ENCODE measurements around the gene ZNF622. TPM values are rescaled to one million over a fixed set of nuclear protein-coding genes. Genes with fewer than 3 reads are reported as not detected.

ZNF622 gene
- total RNA-seq, 6 experiments from 2014 or later, result 12.9 to 15.7 (median 14.9) TPM

GRCh38 chr5:16430349-16431089 is 35.1 kb downstream of the ZNF622 start:
- no peaks in the 10 kb centered on the region for H3K36me3 ChIP-seq
- intact Hi-C loops (cut with DNase I), result no loop called here
- H3K9me3 ChIP-seq, result no peaks in the 10 kb centered on the region
- no peak for DNase-seq
- no peak overlapping the region for H3K4me3 ChIP-seq
- 75% methylated on average over 7 of the region's 7 CpGs for WGBS (ENCODE audit: insufficient coverage, low coverage, low lambda C conversion rate, missing lambda C conversion rate)
- ATAC-seq, result no peak
- no peaks in the 10 kb centered on the region for H3K4me1 ChIP-seq
- TF ChIP-seq POLR2A (IDR thresholded peaks at IDR 0.05) (no peak), CTCF (IDR thresholded peaks at IDR 0.05) (no peak)
- no peak overlapping the region for H3K27ac ChIP-seq
- H3K27me3 ChIP-seq, result no peaks in the 10 kb centered on the region

GRCh38 chr5:16428359-16428758 is 37.2 kb downstream of the ZNF622 start:
- Histone ChIP-seq H3K27me3 (no peaks in the 10 kb centered on the region), H3K4me3 (no peak overlapping the region), H3K27ac (no peak overlapping the region), H3K36me3 (no peaks in the 10 kb centered on the region), H3K9me3 (no peaks in the 10 kb centered on the region), H3K4me1 (no peaks in the 10 kb centered on the region)
- intact Hi-C loops (cut with DNase I), result no loop called here
- ATAC-seq (no peak), DNase-seq (no peak)
- 54% methylated on average over 4 of the region's 4 CpGs for WGBS (ENCODE audit: insufficient coverage, low coverage, low lambda C conversion rate, missing lambda C conversion rate)
- TF ChIP-seq POLR2A (IDR thresholded peaks at IDR 0.05) (no peak), CTCF (IDR thresholded peaks at IDR 0.05) (no peak)

DNA sequence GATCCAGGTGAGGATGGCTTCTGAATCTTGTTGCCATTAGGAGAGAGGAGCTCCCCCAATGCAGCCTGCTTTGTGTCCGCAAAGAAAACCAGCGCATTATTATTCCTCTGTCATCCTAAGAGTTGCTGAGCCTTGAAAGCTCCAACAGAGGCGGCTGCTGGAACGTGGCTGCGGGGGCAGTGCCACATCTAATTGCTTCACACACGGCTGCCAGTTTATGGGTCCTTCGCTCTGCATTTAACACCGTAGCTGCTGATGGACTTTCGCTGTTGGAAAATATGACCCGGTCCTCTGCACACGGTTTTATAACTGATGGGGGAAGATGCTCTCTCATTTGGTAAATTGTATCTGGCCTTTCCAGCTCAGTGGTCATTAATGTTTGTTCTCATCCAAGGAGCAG is 38.0 kb downstream of the ZNF622 start:
- DNase-seq, result no peak
- Histone ChIP-seq H3K4me3 (no peak overlapping the region), H3K27me3 (no peaks in the 10 kb centered on the region), H3K9me3 (no peaks in the 10 kb centered on the region), H3K27ac (no peak overlapping the region), H3K36me3 (no peaks in the 10 kb centered on the region), H3K4me1 (no peaks in the 10 kb centered on the region)
- 0% methylated on average over 1 of the region's 11 CpGs for WGBS (ENCODE audit: insufficient coverage, low coverage, low lambda C conversion rate, missing lambda C conversion rate)
- intact Hi-C loops (cut with DNase I), result no loop called here
- ATAC-seq, result no peak
- no peak for TF ChIP-seq CTCF (IDR thresholded peaks at IDR 0.05)
- no peak for TF ChIP-seq POLR2A (IDR thresholded peaks at IDR 0.05)

DNA sequence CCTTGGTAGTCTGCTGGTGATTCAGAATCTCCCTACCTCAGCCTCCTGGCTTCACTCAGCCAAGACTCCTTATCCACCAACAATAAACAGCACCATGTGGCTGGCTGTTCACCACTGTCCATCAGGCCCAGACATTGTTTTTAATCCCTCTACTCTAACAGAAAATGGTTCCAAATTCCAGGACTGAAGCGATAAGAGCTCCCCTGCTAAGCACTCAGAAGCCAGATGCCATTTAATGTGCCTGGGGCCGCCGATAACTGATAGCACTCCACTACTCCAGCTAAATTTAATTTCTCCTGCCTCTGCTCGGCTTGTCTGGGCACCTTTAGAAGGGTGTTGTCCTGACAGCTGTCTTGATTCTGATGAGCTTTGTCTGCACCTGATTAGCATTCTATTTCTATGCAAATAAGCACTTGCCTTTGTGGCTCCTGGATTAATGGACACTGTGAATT is 47.1 kb downstream of the ZNF622 start:
- Histone ChIP-seq H3K36me3 (no peaks in the 10 kb centered on the region), H3K4me1 (no peaks in the 10 kb centered on the region), H3K27me3 (no peaks in the 10 kb centered on the region), H3K9me3 (no peaks in the 10 kb centered on the region), H3K4me3 (no peak overlapping the region), H3K27ac (no peak overlapping the region)
- no peak for TF ChIP-seq POLR2A (IDR thresholded peaks at IDR 0.05)
- no peak for TF ChIP-seq CTCF (IDR thresholded peaks at IDR 0.05)
- WGBS (ENCODE audit: insufficient coverage, low coverage, low lambda C conversion rate, missing lambda C conversion rate), result 54% methylated on average over 4 of the region's 4 CpGs
- no peak for DNase-seq
- intact Hi-C loops (cut with DNase I), result no loop called here
- ATAC-seq, result no peak
